Coronary artery (tissue), 2 donors: ENCODE results near the gene MYO5A.

Experiments
- DNase-seq: peaks from one replicate; pipeline ENCODE4 v3.0.0-alpha.2; 2017; ENCODE audit warnings: low spot score
- H3K27ac ChIP-seq, 2 donors: fragments of 200-600 bp; sonication (generic); one replicate each; pipeline ENCODE4 v1.5.1; 2016 to 2019
- H3K4me3 ChIP-seq: fragments of 200-600 bp; sonication (generic); 2 replicates; pipeline ENCODE4 v1.5.1; 2016; ENCODE audit warnings: mild to moderate bottlenecking, moderate library complexity
- TF ChIP-seq, protein P1 (sequence below): fragments of 200-600 bp; sonication (generic); IDR thresholded peaks from one replicate; pipeline ENCODE4 v1.5.1; 2019; ENCODE audit warnings: antibody characterized with exemption

MYO5A gene

DNA sequence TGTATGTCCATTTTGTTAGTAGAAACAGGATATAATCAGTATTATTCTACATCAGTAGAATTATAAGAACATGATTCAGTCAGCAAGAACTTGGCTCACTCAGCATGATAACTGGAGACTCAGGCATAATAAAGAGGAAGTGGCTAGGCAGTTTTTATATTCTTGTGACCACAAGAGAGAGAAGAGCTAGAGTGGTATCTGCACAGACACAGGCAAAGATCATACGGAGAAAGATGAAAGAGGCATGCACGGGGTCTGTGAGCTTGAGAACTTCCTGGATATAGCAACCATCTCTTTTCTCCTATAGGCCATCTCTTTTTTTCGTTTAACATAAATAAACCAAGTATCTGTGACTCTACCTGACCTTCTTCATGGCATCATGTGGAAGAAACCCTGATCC, 46.8 kb downstream of the MYO5A start:
- no peak for DNase-seq

DNA sequence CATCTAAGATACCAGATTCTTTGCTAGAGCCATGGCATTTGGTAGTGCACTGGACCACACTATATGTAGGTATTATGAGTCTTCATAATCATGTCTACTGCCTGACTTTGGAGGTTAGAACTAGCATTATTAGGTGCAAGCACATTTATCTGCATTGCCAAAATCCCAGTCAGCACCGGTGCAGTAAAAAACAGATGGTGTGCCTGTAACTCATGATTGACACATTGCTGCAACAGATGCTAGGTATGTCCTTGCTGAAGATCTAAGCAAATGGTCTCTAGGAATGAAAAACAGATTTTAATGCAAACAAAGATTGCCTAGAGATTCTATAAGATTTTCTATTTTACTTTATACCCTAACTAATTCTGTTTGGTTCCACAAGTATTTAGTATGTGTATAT, 47.7 kb downstream of the MYO5A start:
- H3K27ac ChIP-seq: peak overlapping the region in 1 of 2 donors; percentile 40
- TF ChIP-seq, protein P1, sequence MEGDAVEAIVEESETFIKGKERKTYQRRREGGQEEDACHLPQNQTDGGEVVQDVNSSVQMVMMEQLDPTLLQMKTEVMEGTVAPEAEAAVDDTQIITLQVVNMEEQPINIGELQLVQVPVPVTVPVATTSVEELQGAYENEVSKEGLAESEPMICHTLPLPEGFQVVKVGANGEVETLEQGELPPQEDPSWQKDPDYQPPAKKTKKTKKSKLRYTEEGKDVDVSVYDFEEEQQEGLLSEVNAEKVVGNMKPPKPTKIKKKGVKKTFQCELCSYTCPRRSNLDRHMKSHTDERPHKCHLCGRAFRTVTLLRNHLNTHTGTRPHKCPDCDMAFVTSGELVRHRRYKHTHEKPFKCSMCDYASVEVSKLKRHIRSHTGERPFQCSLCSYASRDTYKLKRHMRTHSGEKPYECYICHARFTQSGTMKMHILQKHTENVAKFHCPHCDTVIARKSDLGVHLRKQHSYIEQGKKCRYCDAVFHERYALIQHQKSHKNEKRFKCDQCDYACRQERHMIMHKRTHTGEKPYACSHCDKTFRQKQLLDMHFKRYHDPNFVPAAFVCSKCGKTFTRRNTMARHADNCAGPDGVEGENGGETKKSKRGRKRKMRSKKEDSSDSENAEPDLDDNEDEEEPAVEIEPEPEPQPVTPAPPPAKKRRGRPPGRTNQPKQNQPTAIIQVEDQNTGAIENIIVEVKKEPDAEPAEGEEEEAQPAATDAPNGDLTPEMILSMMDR: no peak
- no peak overlapping the region for H3K4me3 ChIP-seq
- no peak for DNase-seq

More for the DNA sequence above, 46.8 kb downstream of the MYO5A start:
- Histone ChIP-seq H3K4me3 (no peak overlapping the region), H3K27ac (peak overlapping the region in 1 of 2 donors; percentile 40)
- TF ChIP-seq, protein P1: no peak

DNA sequence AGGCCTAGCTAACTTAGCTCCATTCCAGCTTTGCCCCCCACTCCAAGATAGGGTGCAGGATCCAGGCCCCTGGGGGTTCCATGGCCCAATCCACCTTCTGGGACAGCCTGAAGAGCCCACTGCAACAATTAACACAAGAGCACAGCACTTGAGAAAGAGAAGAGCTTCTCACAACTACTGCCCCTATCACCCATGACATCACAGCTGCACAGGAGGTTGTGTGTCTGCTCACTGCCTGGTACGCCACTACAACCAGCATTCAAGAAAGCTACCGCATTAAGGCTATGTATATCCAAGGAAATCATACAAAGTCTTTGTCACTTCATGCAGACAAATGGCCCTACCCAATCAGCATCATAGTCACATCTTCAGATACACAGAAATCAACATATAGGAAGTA, 62.0 kb downstream of the MYO5A start:
- Histone ChIP-seq H3K27ac (no peak overlapping the region), H3K4me3 (no peak overlapping the region)
- TF ChIP-seq, protein P1: no peak
- no peak for DNase-seq

DNA sequence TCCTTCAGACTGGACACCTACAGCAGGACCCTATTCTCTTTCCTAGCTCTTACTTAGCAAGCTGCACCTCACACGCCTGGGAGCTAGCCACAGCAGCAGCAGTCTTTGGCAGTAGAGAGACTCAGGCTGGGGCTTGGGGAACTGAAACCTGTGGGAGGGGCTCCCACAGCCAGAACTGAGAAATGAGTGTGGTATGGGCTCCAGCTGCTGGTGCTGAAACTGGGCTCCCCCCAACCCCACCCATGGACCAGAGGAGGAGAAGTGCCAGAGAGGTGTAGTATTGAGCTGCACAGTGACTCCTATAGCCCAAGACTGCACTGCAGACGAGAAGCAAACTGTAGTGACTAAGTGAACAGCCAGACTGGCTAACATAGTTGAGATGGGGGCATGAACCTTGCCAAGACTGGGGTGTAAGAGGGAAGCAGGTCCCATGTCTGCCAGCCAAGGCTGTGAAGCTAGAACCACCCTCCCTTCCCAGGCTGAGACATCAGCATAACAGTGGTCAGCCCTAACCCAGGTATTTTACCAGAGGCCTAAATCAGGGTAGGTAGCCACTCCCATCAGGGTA, 62.5 kb downstream of the MYO5A start:
- TF ChIP-seq, protein P1: no peak
- H3K4me3 ChIP-seq: no peak overlapping the region
- no peak overlapping the region for H3K27ac ChIP-seq
- no peak for DNase-seq

DNA sequence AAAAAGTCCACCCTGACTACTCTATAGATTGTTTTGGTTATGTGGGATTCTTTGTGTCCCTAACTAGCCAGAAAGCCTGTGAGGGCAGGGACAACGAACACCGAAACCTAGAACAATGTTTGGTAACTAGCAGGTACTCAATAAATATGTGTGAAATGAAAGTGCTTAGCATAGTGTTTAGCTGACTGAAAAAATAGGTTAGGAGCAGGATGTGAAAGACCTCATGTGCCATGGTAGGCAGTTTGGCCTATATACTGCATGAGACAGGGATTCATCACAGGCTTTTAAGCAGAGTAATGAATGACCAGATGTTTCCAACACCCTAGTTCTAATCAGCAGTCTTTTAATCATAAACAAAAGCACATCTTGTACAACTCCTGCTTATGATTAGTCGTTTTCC, 64.2 kb downstream of the MYO5A start:
- no peak for DNase-seq
- TF ChIP-seq, protein P1: no peak
- Histone ChIP-seq H3K4me3 (no peak overlapping the region), H3K27ac (peak overlapping the region in 1 of 2 donors; percentile 13)

DNA sequence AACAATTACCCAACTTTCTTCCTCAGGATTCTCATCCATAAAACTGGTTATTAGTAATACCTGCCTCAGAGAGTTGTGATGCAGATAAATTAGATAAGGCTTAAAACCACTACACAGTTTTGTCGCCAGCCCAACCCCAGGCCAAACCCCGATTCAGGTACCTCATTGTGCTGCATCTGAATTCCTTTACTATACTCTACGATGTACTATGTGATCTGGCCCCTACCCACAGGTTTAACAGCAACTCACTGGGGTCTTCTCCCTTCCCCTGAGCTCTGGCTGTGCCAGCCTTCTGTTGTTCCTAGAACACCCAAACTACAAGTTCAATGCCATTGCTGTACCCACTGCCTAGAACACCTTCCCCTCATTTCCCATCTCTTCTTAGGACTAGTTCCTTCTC, 64.6 kb downstream of the MYO5A start:
- peak overlapping the region in 1 of 2 donors; percentile 13 for H3K27ac ChIP-seq
- no peak overlapping the region for H3K4me3 ChIP-seq

DNA sequence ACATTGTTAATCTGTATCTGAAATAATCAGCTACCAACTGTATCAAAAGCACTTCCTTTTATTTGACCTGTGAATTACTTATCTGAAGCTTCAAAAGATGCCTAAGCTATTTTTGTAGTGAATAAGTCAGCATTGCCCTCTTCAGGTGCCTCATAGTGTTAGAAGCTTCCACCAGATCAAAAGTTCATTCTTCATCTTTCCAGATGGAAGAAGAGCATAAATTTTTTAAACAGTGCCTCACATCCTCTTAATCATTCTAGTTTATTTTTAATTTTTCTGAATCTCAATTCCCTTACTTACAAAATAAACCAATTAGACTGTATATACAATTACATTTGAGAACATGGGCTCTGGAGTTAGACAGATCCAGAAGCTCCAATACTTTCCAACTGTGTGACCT, 65.0 kb downstream of the MYO5A start:
- H3K27ac ChIP-seq: no peak overlapping the region

More for the DNA sequence above, 64.6 kb downstream of the MYO5A start:
- TF ChIP-seq, protein P1: no peak
- DNase-seq: no peak

More for the DNA sequence above, 65.0 kb downstream of the MYO5A start:
- H3K4me3 ChIP-seq: no peak overlapping the region
- TF ChIP-seq, protein P1: no peak
- DNase-seq: no peak
